HEK293 (cell line): ENCODE results near the gene PSORS1C1.

ENCODE experiments used
- CTCF ChIA-PET: fragments of 350-600 bp; formaldehyde crosslinking; extraction: SDS; loops from one replicate; lab custom pipeline; 2021; ENCODE audit warnings: antibody characterized with exemption; lab: Yijun Ruan, JAX
- POLR2A ChIA-PET: fragments of 300-600 bp; formaldehyde crosslinking; extraction: SDS; loops from one replicate; lab custom pipeline; 2020; ENCODE audit warnings: antibody characterized with exemption, inconsistent platforms; lab: Yijun Ruan, JAX
- H3K27ac ChIP-seq: fragments of 200-500 bp; sonication (Bioruptor generic); 2 replicates; pipeline ENCODE4 v1.5.1; 2014; ENCODE audit warnings: low read depth, low read length, control low read depth, inconsistent platforms; ENCODE audit errors: extremely low read depth
- H3K36me3 ChIP-seq, 2 experiments: fragments of 200-500 bp in 1 of 2; sonication (Bioruptor generic) in 1 of 2; 1 replicate in 1 of 2; 2 replicates in 1 of 2; pipeline ENCODE4 v1.5.1; 2014 to 2017; ENCODE audit warnings: inconsistent platforms in 2 of 2, low read length in 2 of 2; ENCODE audit not compliant: control insufficient read depth in 2 of 2, insufficient read depth in 1 of 2
- H3K4me1 ChIP-seq: fragments of 200-500 bp; sonication (Bioruptor generic); 2 replicates; pipeline ENCODE4 v1.5.1; 2014; ENCODE audit warnings: mild to moderate bottlenecking, low read length, inconsistent platforms; ENCODE audit not compliant: control insufficient read depth, insufficient read depth
- H3K4me3 ChIP-seq: 2 replicates; pipeline ENCODE4 v1.5.1; 2011; ENCODE audit warnings: low read depth, mild to moderate bottlenecking, control low read depth, low read length, moderate library complexity
- H3K9me3 ChIP-seq: fragments of 200-500 bp; sonication (Bioruptor generic); 2 replicates; pipeline ENCODE4 v1.5.1; 2014; ENCODE audit warnings: low read depth, low read length, inconsistent platforms; ENCODE audit not compliant: control insufficient read depth, insufficient read depth
- FEZF1 ChIP-seq: fragments of 450-650 bp; formaldehyde crosslinking; IDR thresholded peaks from 2 replicates; pipeline ENCODE4 v1.5.1; 2016; ENCODE audit warnings: missing biosample characterization, missing genetic modification characterization
- KLF10 ChIP-seq: fragments of 450-650 bp; IDR thresholded peaks from 2 replicates; pipeline ENCODE4 v1.5.1; 2018; ENCODE audit warnings: missing biosample characterization, mild to moderate bottlenecking, missing genetic modification characterization
- OVOL3 ChIP-seq: fragments of 450-650 bp; formaldehyde crosslinking; IDR thresholded peaks from 2 replicates; pipeline ENCODE4 v1.5.1; 2016; ENCODE audit warnings: missing biosample characterization, missing genetic modification characterization
- SCRT1 ChIP-seq: fragments of 450-650 bp; formaldehyde crosslinking; IDR thresholded peaks from 2 replicates; pipeline ENCODE4 v1.5.1; 2016; ENCODE audit warnings: missing biosample characterization, missing genetic modification characterization, borderline replicate concordance
- WT1 ChIP-seq: fragments of 450-650 bp; formaldehyde crosslinking; IDR thresholded peaks from 2 replicates; pipeline ENCODE4 v1.5.1; 2016; ENCODE audit warnings: missing biosample characterization, missing genetic modification characterization
- ZBTB1 ChIP-seq: fragments of 450-650 bp; formaldehyde crosslinking; IDR thresholded peaks from 2 replicates; pipeline ENCODE4 v1.5.1; 2016; ENCODE audit warnings: missing biosample characterization, missing genetic modification characterization
- ZFP41 ChIP-seq: fragments of 450-650 bp; formaldehyde crosslinking; IDR thresholded peaks from 2 replicates; pipeline ENCODE4 v1.5.1; 2016; ENCODE audit warnings: missing biosample characterization, missing genetic modification characterization, borderline replicate concordance
- ZFP69B ChIP-seq: fragments of 450-650 bp; formaldehyde crosslinking; IDR thresholded peaks from 2 replicates; pipeline ENCODE4 v1.5.1; 2016; ENCODE audit warnings: missing biosample characterization, missing genetic modification characterization
- ZNF114 ChIP-seq: fragments of 450-650 bp; formaldehyde crosslinking; IDR thresholded peaks from 2 replicates; pipeline ENCODE4 v1.5.0; 2017; ENCODE audit warnings: missing biosample characterization, missing genetic modification characterization
- ZNF2 ChIP-seq: fragments of 450-650 bp; formaldehyde crosslinking; IDR thresholded peaks from 2 replicates; pipeline ENCODE4 v1.5.1; 2016; ENCODE audit warnings: missing biosample characterization, missing genetic modification characterization
- ZNF302 ChIP-seq: fragments of 450-650 bp; formaldehyde crosslinking; IDR thresholded peaks from 2 replicates; pipeline ENCODE4 v1.5.1; 2016; ENCODE audit warnings: missing biosample characterization, missing genetic modification characterization, low read depth
- ZNF335 ChIP-seq: fragments of 450-650 bp; formaldehyde crosslinking; conservative IDR thresholded peaks from 2 replicates; pipeline ENCODE4 v1.5.1; 2016; ENCODE audit warnings: missing biosample characterization, missing genetic modification characterization
- ZNF366 ChIP-seq: fragments of 450-650 bp; formaldehyde crosslinking; conservative IDR thresholded peaks from 2 replicates; pipeline ENCODE4 v1.5.1; 2016; ENCODE audit warnings: missing biosample characterization, missing genetic modification characterization
- ZNF398 ChIP-seq: fragments of 450-650 bp; formaldehyde crosslinking; IDR thresholded peaks from 2 replicates; pipeline ENCODE4 v1.5.1; 2017; ENCODE audit warnings: missing biosample characterization, missing genetic modification characterization
- ZNF426 ChIP-seq: fragments of 450-650 bp; formaldehyde crosslinking; IDR thresholded peaks from 2 replicates; pipeline ENCODE4 v1.5.1; 2017; ENCODE audit warnings: missing biosample characterization, missing genetic modification characterization, mild to moderate bottlenecking, inconsistent platforms, moderate library complexity
- ZNF501 ChIP-seq: fragments of 450-650 bp; formaldehyde crosslinking; IDR thresholded peaks from 2 replicates; pipeline ENCODE4 v1.5.1; 2016; ENCODE audit warnings: missing biosample characterization, missing genetic modification characterization
- ZNF530 ChIP-seq: fragments of 450-650 bp; formaldehyde crosslinking; IDR thresholded peaks from 2 replicates; pipeline ENCODE4 v1.5.1; 2016; ENCODE audit warnings: low read depth, missing biosample characterization, missing genetic modification characterization
- ZNF558 ChIP-seq: fragments of 450-650 bp; formaldehyde crosslinking; IDR thresholded peaks from 2 replicates; pipeline ENCODE4 v1.5.1; 2016; ENCODE audit warnings: missing biosample characterization, missing genetic modification characterization
- ZNF580 ChIP-seq: fragments of 450-650 bp; formaldehyde crosslinking; IDR thresholded peaks from 2 replicates; pipeline ENCODE4 v1.5.1; 2016; ENCODE audit warnings: missing biosample characterization, missing genetic modification characterization
- ZNF585B ChIP-seq: fragments of 450-650 bp; formaldehyde crosslinking; IDR thresholded peaks from 2 replicates; pipeline ENCODE4 v1.5.1; 2016; ENCODE audit warnings: missing biosample characterization, missing genetic modification characterization
- ZNF621 ChIP-seq: fragments of 450-650 bp; formaldehyde crosslinking; IDR thresholded peaks from 2 replicates; pipeline ENCODE4 v1.5.1; 2017; ENCODE audit warnings: missing biosample characterization, missing genetic modification characterization
- ZNF660 ChIP-seq: fragments of 450-650 bp; IDR thresholded peaks from 2 replicates; pipeline ENCODE4 v1.5.1; 2018; ENCODE audit warnings: missing biosample characterization, mild to moderate bottlenecking, missing genetic modification characterization
- ZNF76 ChIP-seq: fragments of 450-650 bp; formaldehyde crosslinking; IDR thresholded peaks from 2 replicates; pipeline ENCODE4; 2016; ENCODE audit warnings: low read depth, missing biosample characterization, missing genetic modification characterization, borderline replicate concordance
- ZXDB ChIP-seq: fragments of 450-650 bp; formaldehyde crosslinking; IDR thresholded peaks from 2 replicates; pipeline ENCODE4 v1.5.1; 2016; ENCODE audit warnings: missing biosample characterization, missing genetic modification characterization
- TF ChIP-seq, protein P1 (sequence below): fragments of 450-650 bp; formaldehyde crosslinking; IDR thresholded peaks from 2 replicates; pipeline ENCODE4 v1.5.1; 2017; ENCODE audit warnings: missing biosample characterization, missing genetic modification characterization
- TF ChIP-seq, protein P2 (sequence below): fragments of 450-650 bp; formaldehyde crosslinking; IDR thresholded peaks from 2 replicates; pipeline ENCODE4 v1.5.1; 2016; ENCODE audit warnings: missing biosample characterization, missing genetic modification characterization
- TF ChIP-seq, protein P3 (sequence below): fragments of 450-650 bp; formaldehyde crosslinking; IDR thresholded peaks from 2 replicates; pipeline ENCODE4 v1.5.1; 2016; ENCODE audit warnings: missing biosample characterization, missing genetic modification characterization

PSORS1C1 gene

GRCh38 chr6:31090973-31091364 is 23.6 kb upstream of the PSORS1C1 start:
- no peak overlapping the region for H3K4me3 ChIP-seq
- no peaks in the 10 kb centered on the region for H3K9me3 ChIP-seq
- H3K4me1 ChIP-seq, result peaks cover 5% of the 10 kb centered on the region; the same call in 1 of the 2 replicates
- ChIA-PET POLR2A (no interaction called here), CTCF (interaction anchor here (0.6 to 7.3 kb wide), 11 partner anchors 12 to 607 kb away, joined by 3 to 97 read pairs (median 5); partner anchors contain the start of gene VARS2)
- TF ChIP-seq ZNF2 (tag by site-specific recombination), result no peak
- TF ChIP-seq ZNF398, result no peak
- TF ChIP-seq, protein P1, sequence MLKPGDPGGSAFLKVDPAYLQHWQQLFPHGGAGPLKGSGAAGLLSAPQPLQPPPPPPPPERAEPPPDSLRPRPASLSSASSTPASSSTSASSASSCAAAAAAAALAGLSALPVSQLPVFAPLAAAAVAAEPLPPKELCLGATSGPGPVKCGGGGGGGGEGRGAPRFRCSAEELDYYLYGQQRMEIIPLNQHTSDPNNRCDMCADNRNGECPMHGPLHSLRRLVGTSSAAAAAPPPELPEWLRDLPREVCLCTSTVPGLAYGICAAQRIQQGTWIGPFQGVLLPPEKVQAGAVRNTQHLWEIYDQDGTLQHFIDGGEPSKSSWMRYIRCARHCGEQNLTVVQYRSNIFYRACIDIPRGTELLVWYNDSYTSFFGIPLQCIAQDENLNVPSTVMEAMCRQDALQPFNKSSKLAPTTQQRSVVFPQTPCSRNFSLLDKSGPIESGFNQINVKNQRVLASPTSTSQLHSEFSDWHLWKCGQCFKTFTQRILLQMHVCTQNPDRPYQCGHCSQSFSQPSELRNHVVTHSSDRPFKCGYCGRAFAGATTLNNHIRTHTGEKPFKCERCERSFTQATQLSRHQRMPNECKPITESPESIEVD, result no peak
- TF ChIP-seq ZFP69B, result no peak
- no peak for TF ChIP-seq ZNF501 (tag by site-specific recombination)
- TF ChIP-seq KLF10 (tag by site-specific recombination), result no peak
- no peak for TF ChIP-seq ZNF302 (tag by site-specific recombination)
- TF ChIP-seq, protein P2, sequence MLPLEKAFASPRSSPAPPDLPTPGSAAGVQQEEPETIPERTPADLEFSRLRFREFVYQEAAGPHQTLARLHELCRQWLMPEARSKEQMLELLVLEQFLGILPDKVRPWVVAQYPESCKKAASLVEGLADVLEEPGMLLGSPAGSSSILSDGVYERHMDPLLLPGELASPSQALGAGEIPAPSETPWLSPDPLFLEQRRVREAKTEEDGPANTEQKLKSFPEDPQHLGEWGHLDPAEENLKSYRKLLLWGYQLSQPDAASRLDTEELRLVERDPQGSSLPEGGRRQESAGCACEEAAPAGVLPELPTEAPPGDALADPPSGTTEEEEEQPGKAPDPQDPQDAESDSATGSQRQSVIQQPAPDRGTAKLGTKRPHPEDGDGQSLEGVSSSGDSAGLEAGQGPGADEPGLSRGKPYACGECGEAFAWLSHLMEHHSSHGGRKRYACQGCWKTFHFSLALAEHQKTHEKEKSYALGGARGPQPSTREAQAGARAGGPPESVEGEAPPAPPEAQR (tag by site-specific recombination), result no peak
- no peak for TF ChIP-seq ZNF114 (tag by site-specific recombination)
- TF ChIP-seq ZNF335, result no peak
- TF ChIP-seq ZFP41 (tag by site-specific recombination), result no peak
- TF ChIP-seq SCRT1 (tag by site-specific recombination), result no peak
- TF ChIP-seq ZXDB (tag by site-specific recombination), result no peak
- TF ChIP-seq, protein P3, sequence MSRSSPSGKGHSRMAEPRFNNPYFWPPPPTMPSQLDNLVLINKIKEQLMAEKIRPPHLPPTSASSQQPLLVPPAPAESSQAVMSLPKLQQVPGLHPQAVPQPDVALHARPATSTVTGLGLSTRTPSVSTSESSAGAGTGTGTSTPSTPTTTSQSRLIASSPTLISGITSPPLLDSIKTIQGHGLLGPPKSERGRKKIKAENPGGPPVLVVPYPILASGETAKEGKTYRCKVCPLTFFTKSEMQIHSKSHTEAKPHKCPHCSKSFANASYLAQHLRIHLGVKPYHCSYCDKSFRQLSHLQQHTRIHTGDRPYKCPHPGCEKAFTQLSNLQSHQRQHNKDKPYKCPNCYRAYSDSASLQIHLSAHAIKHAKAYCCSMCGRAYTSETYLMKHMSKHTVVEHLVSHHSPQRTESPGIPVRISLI, result no peak
- TF ChIP-seq ZNF366, result no peak
- TF ChIP-seq ZNF558 (tag by site-specific recombination), result no peak
- no peaks in the 10 kb centered on the region; a peak in 1 of 3 replicates for H3K36me3 ChIP-seq
- H3K27ac ChIP-seq, result no peak overlapping the region

DNA sequence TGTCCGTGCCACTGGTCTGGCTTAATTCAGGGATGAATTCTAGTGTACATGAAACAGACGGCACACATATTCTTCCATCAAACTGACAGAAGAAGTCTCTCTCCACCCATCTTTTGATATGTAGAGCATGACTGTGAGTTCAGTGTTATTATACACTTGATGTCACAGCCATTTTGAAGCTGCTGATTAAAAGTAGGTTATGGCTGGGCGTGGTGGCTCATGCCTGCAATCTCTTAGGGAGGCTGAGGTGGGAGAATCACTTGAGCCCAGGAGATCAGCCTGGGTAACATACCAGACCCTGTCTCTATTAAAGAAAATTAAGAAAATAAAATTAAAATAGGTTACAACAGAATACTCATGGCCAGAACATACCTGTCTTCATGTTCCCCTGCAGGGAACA is 22.9 kb upstream of the PSORS1C1 start:
- H3K4me3 ChIP-seq, result no peak overlapping the region
- TF ChIP-seq ZNF621 (no peak), ZNF585B (tag by site-specific recombination) (no peak), KLF10 (tag by site-specific recombination) (no peak), ZNF660 (no peak), OVOL3 (tag by site-specific recombination) (no peak), ZNF426 (no peak), ZNF580 (tag by site-specific recombination) (no peak), ZNF530 (tag by site-specific recombination) (no peak), ZNF76 (no peak), ZBTB1 (no peak), FEZF1 (tag by site-specific recombination) (no peak), WT1 (no peak)
- H3K9me3 ChIP-seq, result no peaks in the 10 kb centered on the region
- POLR2A ChIA-PET, result interaction anchor here (0.6 kb wide), 1 partner anchor 892 kb away, joined by 4 read pairs; no protein-coding TSS in a partner anchor
- H3K27ac ChIP-seq, result no peak overlapping the region
- H3K36me3 ChIP-seq, result no peaks in the 10 kb centered on the region; a peak in 1 of 3 replicates
- peaks cover 5% of the 10 kb centered on the region; the same call in 1 of the 2 replicates for H3K4me1 ChIP-seq
- CTCF ChIA-PET, result interaction anchor here (0.5 to 7.3 kb wide), 11 partner anchors 9 to 588 kb away, joined by 3 to 97 read pairs (median 5); partner anchors contain the start of gene VARS2
